Lung microvascular endothelial cell (primary cell): ENCODE results near the gene GSKIP. TPM values are rescaled to one million over a fixed set of nuclear protein-coding genes. Genes with fewer than 3 reads are reported as not detected.

Source experiments
- DNase-seq, 2 donors: peaks; one replicate each; pipeline versions ENCODE4 v3.0.0 to v3.0.0-alpha.2; 2010; ENCODE audit warnings: low read depth in 2 of 2
- total RNA-seq: library from RNA; depleted of rRNA; stranded (reverse); fragments of >200 nt; gene quantifications from 2 replicates; pipeline ENCODE4 v1.2.1, GENCODE V29; 2014

GSKIP gene
- total RNA-seq, 1 donor from 2014 or later: 22.6 TPM

- DNase-seq: no peak
Observed at GRCh38 chr14:96376093-96376492, 12.8 kb downstream of the GSKIP start.

DNA sequence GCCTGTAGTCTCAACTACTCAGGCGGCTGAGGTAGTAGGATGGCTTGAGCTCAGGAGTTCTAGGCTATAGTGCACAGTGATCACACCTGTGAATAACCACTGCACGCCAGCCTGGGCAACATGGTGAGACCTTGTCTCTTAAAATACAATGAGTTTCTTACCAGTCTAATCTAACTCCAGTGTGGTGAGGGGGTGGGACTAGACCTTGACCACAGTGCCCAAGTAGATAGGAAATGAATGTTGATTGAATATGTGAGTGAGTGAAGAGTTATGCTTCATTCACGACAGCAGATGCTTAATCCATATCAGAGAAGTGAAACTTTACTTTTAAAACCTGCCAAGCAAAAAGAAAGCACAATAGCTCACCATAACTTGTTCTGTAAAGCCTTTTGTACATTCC, 17.4 kb downstream of the GSKIP start:
- DNase-seq: no peak

DNA sequence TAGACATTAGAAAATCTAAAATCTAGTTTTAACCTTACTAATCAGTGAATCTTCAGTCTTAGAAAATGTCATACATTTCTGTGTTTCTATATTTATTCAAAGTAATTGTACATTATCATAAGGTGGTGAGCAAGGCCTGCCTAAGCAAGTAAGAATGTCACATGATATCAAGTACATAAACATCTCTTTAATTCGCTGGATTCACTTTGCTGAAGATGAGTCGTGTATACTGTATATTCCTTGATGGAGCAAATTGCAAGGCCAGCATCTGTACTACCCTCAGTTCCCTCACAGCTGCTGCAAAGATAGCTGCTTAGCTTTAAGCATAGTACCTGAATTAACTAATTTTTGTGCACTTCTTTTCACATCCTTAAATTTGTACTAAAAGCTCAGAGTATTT, 20.1 kb downstream of the GSKIP start:
- DNase-seq: no peak

DNA sequence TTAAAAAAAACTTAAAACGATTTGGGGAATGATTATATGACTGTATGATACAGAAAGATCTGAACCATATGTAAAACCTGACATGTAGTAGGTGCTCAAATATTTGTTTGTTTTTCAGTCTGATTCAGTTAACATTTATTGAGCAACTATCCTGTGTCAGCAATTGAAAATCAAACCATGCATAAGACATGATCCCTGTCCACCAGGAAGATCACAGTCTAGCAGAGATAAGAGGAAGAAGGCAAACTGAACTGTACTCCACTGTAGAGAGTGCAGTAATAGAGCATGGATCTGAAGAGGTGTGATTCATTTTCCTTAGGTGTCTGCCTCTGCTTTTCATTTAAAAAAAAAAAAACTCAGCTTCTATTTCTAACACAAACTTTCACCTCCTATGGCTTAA, 20.7 kb downstream of the GSKIP start:
- no peak for DNase-seq

DNA sequence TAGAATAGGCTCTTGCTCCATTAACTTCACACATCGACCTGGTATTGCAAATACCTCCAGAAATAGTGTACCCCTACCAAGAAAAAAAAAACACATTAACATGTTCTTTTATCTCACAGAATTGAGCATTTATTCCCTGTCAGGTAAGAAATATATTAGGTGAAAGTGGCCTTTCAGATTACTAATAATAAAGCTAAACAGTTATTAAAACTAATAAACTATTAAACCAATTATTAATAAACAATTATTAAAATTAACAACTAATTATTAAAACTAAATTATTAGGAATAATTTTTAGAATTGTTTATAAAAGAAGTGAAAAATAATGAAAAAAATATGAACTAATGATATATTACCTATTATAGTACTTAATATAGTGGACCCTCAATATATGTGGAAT, 21.4 kb downstream of the GSKIP start:
- no peak for DNase-seq

DNA sequence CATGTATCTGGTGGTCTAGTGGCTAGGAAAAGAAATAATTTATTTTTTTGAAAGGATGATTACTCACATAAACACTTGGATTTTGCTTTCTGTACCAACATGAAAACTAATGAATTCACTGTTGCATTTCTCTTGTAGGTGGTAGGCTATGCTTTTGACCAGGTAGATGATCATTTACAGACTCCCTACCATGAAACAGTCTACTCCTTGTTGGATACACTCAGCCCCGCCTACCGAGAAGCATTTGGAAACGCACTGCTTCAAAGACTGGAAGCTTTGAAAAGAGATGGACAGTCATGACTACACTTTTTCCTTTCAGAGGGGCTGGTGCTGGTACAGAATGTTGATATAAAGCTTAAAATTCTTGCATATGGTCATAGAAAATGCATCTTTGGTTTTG, 22.1 kb downstream of the GSKIP start:
- DNase-seq: no peak

DNA sequence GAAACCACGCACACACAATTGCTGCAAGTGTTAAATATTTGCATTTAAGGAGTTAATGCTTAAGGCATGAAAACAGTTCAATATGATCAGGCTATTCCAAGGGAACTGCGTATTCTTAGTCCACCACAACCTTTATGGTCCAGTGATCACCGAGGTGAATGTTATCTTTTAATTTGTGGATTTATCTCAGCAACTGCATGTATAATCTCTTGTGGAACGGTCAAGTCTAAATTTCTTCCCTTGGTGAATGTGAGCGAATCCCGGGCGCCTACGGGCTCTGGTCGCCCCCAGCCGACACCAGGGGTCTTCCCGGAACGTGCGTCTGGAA, 27.6 kb downstream of the GSKIP start:
- DNase-seq: no peak

DNA sequence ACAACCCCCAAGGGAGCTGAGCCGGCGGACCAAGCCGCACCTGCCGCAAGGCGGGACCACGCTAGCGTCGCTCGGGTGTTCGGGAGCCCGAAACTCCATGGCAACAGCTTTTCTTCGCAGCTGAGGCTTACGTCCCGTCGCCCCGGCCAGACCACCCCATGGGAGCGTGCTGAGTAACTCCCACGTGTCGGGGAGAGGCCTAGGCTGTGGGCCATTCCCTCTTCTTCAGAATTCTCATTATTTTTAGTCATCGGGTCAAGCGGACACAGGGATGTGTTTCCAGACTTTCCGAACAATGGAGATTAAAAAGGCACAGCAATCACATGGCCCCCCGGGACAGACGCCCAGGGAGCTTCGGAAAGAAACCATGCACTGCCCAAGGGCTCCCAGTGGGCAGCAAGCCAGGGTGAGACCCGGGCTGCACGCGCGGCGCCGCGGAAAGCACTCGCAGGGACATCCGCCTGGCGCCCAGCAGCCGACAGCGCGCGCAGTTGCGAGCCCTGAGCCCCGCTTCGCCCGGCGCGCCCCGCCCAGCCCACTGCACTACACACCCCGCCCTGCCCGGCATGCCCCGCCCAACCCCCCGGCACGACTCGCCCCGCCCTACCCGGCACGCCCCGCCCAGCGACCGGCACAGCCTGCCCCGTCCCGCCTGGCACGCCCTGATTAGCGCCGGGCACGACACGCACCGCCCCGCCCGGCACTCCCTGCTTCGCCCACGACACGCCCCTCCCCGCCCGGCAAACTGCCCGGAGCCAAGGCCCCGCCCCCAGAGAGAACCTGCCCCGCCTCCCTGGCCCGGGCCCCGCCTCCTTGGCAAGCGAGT, 28.2 kb downstream of the GSKIP start:
- DNase-seq: peak; percentile 97 to 98

DNA sequence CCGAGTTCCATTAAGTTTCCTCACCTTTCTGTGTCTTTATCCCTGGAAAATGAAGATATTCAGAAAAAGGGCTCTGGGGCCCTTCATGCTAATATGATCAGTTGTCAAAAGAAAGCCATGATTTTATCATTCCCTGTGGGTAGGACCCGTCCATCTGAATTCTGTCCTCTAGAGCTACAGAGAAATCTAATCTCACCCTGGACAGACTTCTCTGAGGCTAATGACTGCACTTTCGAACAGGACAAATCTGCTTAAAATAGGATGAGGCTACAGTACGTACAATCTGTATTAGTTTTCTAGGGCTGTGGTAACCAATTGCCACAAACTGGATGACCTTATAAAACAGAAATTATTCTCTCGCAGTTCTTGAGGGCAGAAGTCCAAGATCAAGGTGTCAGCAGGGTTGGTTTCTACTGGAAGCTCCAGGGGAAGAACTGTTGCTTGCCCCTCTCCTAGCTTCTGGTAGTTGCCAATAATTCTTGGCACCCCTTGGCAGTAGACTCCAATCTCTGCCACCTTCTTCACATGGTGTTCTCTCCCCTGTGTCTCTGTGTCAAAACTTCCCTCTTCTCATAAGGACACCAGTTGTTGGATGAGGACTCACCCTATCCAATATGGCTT, 29.9 kb downstream of the GSKIP start:
- DNase-seq: no peak

GRCh38 chr14:96394047-96394815, 30.9 kb downstream of the GSKIP start:
- DNase-seq: no peak

- no peak for DNase-seq
Observed at GRCh38 chr14:96398432-96398831, 35.1 kb downstream of the GSKIP start.

DNA sequence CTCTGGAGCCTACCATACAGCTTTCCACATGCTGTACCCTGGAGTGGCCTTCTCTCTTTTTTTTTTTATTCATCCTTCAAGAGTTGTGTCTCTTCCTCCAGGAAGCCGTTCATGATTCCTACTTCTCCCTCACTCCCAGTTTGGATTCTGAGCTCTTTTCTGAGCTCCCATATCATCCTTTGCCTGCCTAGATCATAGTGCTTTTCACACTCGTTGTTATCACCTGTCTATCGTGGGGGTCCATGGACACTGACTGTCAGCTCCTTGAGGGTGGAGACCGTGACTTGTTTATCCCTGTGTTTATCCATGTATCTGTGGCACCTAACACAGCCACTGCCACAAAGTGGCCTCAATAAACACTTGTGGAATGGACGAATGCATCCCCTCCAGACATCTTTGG, 35.6 kb downstream of the GSKIP start:
- DNase-seq: no peak

DNA sequence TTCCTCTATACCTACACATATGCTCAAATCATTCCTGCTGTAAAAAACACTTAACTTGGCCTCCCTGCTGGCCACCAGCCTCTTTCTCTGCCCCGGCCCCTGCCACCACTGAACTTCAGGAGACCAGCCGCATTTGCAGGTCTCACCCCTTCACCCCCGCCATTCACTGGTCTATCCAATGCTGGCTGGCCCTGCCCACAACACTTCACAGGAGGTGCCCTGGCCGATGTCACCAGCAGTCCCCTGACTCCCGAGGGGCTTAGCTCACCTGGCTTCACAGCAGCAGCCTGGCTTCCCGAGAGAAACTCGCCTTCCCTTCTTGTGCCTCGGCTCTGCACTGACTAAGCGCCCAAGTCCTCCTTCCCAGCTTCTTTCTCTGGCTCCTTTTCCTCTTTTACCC, 36.1 kb downstream of the GSKIP start:
- DNase-seq: no peak

DNA sequence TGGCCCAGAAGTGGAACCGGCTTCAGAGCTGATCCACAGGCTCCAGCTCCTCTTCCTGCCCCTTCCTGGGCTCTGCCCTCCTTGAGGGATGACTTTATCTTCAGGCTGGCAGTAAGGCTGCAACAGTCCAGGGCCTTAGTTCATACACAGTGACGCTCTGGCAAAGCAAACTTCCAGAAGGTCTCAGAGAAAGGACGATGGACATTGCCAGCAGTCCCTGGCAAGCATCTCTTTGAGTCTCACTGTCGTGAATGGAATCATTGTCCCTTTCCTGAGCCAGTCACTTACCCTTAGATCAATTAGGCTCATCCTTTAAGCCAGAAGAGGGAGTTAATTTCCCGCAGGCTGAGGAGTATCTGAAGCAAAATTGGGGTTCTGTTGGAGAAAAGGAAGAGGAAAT, 37.2 kb downstream of the GSKIP start:
- DNase-seq: no peak

- peak; percentile 63 to 69 for DNase-seq
Observed at GRCh38 chr14:96403409-96403808, 40.1 kb downstream of the GSKIP start.

DNA sequence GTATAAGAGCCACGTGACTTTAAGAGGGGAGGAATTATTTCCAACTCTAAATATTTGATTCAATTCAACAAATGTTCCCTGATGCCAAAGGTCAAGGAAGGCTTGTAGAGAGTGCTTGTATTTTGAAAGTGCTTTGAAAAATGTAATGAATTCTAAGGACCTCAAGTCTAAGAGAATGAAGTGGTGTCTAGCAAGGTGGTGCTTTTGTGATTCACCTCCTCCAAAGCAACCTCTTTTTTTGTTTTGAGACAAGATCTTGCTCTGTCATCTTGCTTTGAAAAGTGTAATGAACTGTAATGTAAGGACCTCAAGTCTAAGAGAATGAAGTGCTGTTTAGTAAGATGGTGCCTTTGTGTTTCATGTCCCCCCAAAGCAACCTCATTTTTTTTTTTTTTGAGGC, 42.4 kb downstream of the GSKIP start:
- DNase-seq: no peak

DNA sequence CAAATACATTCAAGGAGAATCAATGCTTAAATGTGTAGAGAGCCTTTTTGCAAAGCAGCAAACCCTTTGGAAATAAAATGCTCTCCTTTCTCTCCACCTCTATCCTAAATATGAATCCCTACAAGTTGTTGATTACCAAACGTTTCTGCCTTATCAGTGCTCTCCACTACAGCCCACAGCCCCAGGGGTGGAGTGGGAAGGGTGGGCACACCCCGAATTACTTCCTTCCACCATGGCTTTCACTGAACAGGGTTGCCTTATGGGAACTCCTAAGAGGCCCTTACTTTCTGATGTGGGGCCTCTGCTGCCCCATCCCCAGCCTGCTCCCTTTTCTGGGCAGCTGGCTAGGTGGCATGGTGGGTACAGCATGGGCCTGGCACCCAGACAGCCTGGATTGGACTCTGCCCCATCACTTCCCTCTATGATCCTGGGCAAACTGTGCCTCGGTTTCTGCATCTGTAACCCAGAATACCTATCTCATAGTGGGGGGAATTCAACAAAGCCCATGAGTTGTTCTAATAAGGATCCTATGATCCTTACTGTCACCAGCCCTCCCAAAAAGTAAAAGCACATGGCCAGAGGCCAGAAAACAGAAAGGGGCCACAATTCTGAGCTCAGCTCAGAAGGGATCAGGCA, 44.7 kb downstream of the GSKIP start:
- no peak for DNase-seq

DNA sequence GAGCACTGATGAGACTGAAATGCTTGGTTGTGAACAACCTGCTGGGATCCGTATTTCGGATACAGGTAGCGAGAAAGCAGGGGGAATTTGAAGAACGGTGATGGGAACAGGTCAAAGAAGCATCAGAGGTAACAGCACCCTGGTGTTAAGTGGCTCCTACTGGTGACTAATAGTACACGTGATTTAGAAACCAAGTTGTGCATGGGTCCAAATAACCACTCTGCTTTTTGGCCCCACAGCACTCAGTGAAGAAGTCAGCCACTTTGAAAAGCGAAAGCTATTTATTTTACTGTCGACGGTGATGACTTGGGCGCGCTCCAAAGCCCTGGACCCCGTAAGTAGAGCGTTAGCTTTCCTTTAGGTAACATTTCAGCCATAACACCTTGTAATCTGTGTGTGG, 45.3 kb downstream of the GSKIP start:
- no peak for DNase-seq

DNA sequence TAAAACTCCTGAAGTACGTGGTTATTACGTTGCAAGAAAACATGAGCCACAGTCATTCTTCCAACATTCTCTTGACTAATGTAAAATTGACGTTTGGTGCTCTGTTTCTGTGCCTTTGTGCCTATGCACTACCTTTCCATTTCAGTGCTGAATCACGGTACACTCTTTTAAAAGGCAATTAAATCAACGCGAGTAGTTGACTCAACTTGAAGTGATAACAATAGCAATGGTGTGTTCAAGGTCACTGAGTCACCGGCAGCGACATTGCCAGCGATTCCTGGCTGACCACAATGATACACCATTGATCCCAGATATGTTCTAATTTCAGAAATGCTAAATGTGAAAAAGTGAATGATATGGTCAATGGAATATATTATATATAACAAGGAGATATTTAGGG, 46.4 kb downstream of the GSKIP start:
- DNase-seq: peak; percentile 37 to 48

DNA sequence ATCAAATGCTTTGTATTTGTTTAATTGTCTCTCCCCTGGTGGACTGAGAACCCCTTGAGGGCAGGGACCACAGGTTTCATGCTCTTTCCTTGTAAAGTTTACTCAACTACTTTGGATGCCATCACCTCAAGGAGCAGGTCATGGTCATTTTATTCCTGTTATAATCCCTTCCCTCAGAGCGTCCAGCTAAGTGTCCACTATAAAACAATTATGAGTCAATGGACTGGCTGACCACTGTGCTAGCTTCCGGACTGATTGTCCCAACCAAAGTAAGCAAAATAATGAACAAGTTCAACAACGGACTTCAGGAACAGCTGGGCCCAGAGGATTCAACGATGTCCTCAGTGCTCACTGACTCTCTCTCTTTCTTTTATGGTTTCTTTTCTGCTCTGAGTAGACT, 46.8 kb downstream of the GSKIP start:
- peak in 1 of 2 donors; percentile 26 for DNase-seq

DNA sequence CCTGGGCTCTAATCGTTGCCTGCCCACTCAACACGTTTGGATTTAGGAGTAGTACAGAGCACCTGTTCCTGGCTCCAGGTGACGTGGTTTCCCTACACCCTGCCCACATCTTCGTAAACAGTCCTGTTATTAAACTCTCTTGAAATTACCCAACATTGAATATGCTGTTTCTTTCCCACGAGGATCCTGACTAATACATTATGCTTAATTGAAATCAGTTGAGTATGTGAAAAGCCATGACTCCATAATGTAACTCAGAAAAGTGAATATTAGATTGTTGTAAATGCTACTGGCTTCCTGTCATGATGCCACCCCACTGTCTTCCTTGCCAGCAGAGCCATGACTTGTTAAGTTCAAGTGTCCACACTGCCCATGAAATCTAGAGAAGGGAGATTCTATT, 50.2 kb downstream of the GSKIP start:
- no peak for DNase-seq

- DNase-seq: no peak
Observed at GRCh38 chr14:96415559-96415958, 52.2 kb downstream of the GSKIP start.
